ENCODE data around the gene PRR20C. TPM values are rescaled to one million over a fixed set of nuclear protein-coding genes. Genes with fewer than 3 reads are reported as not detected.
A peak's percentile ranks its signal among the peaks of the same experiment; 100 is the strongest.
"Not testable (repeated sequence)": the region's sequence is repeated elsewhere in the genome, so short reads cannot be mapped to it uniquely, and the experiment has no call there.

PRR20C gene
- total RNA-seq (not detected), polyA plus RNA-seq (not detected)

- DNase-seq; H3K9me3 ChIP-seq; H3K4me1 ChIP-seq; intact Hi-C loops (cut with DNase I); H3K27ac ChIP-seq; H3K27me3 ChIP-seq; H3K4me3 ChIP-seq; H3K36me3 ChIP-seq: not testable (repeated sequence)
- WGBS, 2 donors, result no CpG with 5 or more reads among the region's 22 CpGs
Measured at GRCh38 chr13:57153761-57154160, at the start of gene PRR20C. Gene PRR20C (plus strand): TSS chr13:57154061. CDS start chr13:57154448, 387 bp downstream.

DNA sequence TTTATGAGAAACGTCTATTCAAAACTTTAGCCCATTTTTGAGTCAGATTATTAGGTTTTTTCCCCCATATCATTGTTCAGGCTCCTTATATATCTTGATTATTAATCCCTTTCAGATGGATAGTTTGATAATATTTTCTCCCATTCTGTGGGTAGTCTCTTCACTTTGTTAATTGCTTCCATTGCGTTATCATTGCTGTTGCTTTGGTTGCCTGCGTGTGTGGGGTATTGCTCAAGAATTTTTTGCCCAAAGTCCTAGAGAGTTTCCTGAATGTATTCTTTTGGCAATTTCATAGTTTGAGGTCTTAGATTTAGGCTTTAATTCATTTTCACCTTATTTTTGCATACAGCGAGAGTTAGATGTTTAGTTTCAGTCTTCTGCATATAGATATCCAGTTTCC is 38.9 kb upstream of the PRR20C start:
- WGBS, 2 donors, result 80 to 92% methylated on average over 4 of the region's 4 CpGs
- Histone ChIP-seq H3K36me3 (no peaks in the 10 kb centered on the region), H3K4me3 (no peak overlapping the region), H3K4me1 (no peaks in the 10 kb centered on the region), H3K9me3 (no peaks in the 10 kb centered on the region), H3K27ac (no peak overlapping the region), H3K27me3 (no peaks in the 10 kb centered on the region)
- intact Hi-C loops (cut with DNase I), result no loop called here
- no peak for TF ChIP-seq EP300 (IDR thresholded peaks at IDR 0.05)
- TF ChIP-seq POLR2A (IDR thresholded peaks at IDR 0.05), result no peak
- TF ChIP-seq, protein P1, sequence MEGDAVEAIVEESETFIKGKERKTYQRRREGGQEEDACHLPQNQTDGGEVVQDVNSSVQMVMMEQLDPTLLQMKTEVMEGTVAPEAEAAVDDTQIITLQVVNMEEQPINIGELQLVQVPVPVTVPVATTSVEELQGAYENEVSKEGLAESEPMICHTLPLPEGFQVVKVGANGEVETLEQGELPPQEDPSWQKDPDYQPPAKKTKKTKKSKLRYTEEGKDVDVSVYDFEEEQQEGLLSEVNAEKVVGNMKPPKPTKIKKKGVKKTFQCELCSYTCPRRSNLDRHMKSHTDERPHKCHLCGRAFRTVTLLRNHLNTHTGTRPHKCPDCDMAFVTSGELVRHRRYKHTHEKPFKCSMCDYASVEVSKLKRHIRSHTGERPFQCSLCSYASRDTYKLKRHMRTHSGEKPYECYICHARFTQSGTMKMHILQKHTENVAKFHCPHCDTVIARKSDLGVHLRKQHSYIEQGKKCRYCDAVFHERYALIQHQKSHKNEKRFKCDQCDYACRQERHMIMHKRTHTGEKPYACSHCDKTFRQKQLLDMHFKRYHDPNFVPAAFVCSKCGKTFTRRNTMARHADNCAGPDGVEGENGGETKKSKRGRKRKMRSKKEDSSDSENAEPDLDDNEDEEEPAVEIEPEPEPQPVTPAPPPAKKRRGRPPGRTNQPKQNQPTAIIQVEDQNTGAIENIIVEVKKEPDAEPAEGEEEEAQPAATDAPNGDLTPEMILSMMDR (IDR thresholded peaks at IDR 0.05), result no peak
- TF ChIP-seq POLR2AphosphoS5 (IDR thresholded peaks at IDR 0.05), result no peak
- no peak for DNase-seq

DNA sequence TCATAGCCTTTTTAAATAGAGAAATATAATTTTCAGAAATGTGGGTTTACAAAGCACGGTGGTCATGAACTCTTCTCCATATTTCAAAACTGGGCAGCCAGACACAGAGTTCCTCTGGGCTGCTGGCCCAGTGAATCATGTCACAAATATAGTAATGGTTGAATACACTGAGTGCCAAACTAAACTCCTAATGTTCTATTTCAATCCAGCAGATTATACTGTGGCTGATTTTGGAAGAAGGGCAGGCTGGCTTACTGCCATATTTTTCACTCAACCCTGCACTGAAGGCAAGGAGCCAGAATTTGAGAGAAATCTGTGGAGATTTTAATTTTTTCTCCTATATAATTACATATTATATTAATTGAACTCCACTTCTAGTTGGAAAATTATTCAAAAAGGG is 30.2 kb upstream of the PRR20C start:
- Histone ChIP-seq H3K36me3 (no peaks in the 10 kb centered on the region), H3K27ac (peak overlapping the region in 2 of 4 donors; percentile 16 to 38), H3K27me3 (no peaks in the 10 kb centered on the region), H3K4me1 (peaks cover 0 to 18% (median 3%) of the 10 kb centered on the region in 4 donors), H3K4me3 (no peak overlapping the region), H3K9me3 (no peaks in the 10 kb centered on the region)
- intact Hi-C loops (cut with DNase I), result no loop called here
- TF ChIP-seq POLR2AphosphoS5 (IDR thresholded peaks at IDR 0.05) (no peak), POLR2A (IDR thresholded peaks at IDR 0.05) (no peak), EP300 (IDR thresholded peaks at IDR 0.05) (no peak)
- TF ChIP-seq, protein P1 (IDR thresholded peaks at IDR 0.05), result no peak
- WGBS, 2 donors, result 78 to 85% methylated on average over 1 of the region's 1 CpG
- DNase-seq, result no peak

GRCh38 chr13:57128909-57129308 is 25.0 kb upstream of the PRR20C start:
- no peak overlapping the region for H3K27ac ChIP-seq
- peaks cover 0 to 6% (median under 1%) of the 10 kb centered on the region in 4 donors for H3K4me1 ChIP-seq
- no peaks in the 10 kb centered on the region for H3K36me3 ChIP-seq
- H3K27me3 ChIP-seq, result no peaks in the 10 kb centered on the region
- 88 to 91% methylated on average over 6 of the region's 6 CpGs for WGBS, 2 donors
- intact Hi-C loops (cut with DNase I), result no loop called here
- DNase-seq, result no peak
- H3K4me3 ChIP-seq, result no peak overlapping the region
- H3K9me3 ChIP-seq, result no peaks in the 10 kb centered on the region
- TF ChIP-seq POLR2AphosphoS5 (IDR thresholded peaks at IDR 0.05), result no peak
- TF ChIP-seq EP300 (IDR thresholded peaks at IDR 0.05), result no peak
- TF ChIP-seq, protein P1 (IDR thresholded peaks at IDR 0.05), result no peak

DNA sequence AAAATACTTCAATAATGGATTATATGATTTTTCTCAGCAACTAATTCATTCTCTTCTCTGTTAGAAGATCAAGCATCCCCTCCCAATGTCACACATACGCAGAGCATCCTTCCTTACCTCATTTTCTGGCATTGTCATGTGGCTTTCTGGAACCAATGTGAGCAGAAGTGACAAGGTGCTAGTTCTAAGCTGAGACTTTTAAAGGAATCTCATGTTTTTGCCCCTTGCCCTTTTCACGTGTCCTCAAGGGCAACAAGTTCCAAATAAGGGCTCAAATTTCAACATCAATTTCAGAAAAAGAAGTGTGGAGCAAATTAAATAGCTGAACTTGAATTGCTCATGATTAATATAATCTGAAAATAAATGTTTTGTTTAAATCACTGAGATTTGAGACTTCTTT is 17.8 kb upstream of the PRR20C start:
- no peak for DNase-seq
- intact Hi-C loops (cut with DNase I), result no loop called here
- 22 to 64% methylated on average over 2 of the region's 2 CpGs for WGBS, 2 donors
- Histone ChIP-seq H3K36me3 (no peaks in the 10 kb centered on the region), H3K4me3 (no peak overlapping the region), H3K27me3 (no peaks in the 10 kb centered on the region), H3K27ac (no peak overlapping the region), H3K9me3 (no peaks in the 10 kb centered on the region), H3K4me1 (no peaks in the 10 kb centered on the region)
- TF ChIP-seq POLR2A (IDR thresholded peaks at IDR 0.05) (no peak), EP300 (IDR thresholded peaks at IDR 0.05) (no peak), POLR2AphosphoS5 (IDR thresholded peaks at IDR 0.05) (no peak)
- TF ChIP-seq, protein P1 (IDR thresholded peaks at IDR 0.05), result no peak

Data from sigmoid colon (tissue), 7 donors.